CD4-positive, alpha-beta T cell treated with Interferon gamma for 1 hour (primary cell): Measurements from ENCODE around the gene OASL.
"Not testable (repeated sequence)": the region's sequence is repeated elsewhere in the genome, so short reads cannot be mapped to it uniquely, and the experiment has no call there.

Source experiments
- DNase-seq: peaks from one replicate; pipeline ENCODE4 v3.0.0-alpha.2; 2020

OASL gene, protein sequence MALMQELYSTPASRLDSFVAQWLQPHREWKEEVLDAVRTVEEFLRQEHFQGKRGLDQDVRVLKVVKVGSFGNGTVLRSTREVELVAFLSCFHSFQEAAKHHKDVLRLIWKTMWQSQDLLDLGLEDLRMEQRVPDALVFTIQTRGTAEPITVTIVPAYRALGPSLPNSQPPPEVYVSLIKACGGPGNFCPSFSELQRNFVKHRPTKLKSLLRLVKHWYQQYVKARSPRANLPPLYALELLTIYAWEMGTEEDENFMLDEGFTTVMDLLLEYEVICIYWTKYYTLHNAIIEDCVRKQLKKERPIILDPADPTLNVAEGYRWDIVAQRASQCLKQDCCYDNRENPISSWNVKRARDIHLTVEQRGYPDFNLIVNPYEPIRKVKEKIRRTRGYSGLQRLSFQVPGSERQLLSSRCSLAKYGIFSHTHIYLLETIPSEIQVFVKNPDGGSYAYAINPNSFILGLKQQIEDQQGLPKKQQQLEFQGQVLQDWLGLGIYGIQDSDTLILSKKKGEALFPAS

DNA sequence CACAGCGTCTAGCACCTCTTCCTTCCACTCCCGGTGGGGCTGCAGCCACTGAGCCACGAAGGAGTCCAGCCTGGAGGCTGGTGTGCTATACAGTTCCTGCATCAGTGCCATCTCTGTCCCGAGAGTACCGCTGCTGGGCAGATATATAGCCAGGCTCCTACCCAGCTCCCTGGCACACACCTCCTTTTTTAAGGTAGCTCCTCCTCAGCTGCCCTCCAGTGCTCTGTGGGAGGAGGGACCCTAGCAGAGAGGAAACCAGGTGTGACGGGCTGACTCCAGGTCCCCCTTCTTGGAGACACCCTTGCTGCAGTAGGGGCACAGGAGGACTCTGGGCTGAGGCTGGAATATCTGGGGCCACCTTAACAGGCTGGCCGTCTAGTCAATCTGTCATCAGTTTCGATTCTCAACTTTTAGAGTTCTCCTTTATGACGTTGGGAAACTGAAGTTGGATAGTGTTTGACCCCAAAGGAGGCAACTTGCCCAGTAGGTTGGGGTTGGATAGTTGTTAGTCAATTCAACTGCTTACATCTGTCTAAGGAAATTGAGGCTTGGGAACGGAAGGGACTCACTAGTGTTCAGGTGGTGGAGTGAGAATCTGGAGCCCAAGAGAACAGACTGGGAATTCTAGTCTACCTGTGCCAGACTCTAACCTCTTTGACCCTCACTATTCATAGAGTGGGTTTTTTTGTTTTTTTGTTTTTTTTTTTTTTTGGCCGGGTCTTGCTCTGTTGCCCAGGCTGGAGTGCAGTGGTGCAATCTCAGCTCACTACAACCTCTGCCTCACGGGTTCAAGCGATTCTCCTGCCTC, at the start of gene OASL:
Gene OASL, minus strand, starts transcription at position 386 of the 808 bp plus-strand sequence. Its CDS starts 275 bp downstream, at position 111.
- DNase-seq = peak; percentile 83

DNA sequence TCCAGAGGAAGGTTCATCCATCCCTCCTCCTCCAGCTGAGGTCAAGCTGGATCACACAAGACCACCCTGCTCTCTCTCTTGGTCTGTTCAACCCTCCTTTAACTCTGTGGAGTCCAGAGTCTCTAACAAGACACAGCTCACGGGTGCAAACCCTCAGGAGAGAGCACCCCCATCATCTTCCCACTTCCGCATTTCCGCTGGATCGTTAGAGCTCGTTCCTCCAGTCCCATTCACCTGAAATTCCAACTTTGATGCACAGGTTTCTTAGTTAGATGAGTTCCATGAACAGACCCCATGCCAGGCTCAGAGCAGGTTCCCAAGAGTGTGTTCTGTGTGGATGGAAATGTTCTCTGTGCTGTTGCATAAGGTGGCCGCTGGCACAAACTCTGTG, 49.1 kb upstream of the OASL start:
- DNase-seq = no peak

DNA sequence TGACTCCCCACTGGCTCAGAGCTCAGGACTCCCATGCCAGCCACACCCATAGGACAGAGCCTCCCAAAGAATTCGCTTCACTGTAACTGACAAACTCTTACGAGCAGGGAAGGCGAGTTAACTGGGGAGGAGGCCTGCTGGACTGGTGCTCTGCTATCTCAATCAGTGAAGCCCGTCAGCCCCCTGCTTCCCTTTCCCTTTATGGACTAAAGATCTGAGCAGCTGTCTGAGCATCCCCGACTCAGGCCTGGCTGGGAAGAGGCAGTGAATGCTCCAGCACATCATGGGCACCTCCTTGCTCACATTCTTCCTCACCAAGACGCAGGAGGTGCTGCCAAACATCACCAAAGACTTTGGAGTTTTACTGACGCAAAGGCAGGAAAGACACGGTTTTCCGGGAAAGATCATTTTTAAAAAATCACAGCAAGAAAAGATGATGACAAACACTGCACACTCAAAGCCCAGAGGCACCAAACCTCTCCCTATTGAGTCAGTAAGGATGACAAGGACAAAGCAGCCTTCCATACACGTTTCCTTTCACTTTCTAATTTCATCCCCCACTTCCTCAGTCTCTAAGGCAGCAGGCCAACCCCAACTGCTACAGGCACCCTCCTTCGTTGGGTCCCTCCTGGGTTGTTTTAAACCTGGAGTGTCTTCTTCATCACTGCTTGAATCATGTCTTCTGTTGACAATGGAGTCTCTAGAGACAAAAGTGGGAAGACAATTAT, 48.6 kb upstream of the OASL start:
- no peak for DNase-seq

DNA sequence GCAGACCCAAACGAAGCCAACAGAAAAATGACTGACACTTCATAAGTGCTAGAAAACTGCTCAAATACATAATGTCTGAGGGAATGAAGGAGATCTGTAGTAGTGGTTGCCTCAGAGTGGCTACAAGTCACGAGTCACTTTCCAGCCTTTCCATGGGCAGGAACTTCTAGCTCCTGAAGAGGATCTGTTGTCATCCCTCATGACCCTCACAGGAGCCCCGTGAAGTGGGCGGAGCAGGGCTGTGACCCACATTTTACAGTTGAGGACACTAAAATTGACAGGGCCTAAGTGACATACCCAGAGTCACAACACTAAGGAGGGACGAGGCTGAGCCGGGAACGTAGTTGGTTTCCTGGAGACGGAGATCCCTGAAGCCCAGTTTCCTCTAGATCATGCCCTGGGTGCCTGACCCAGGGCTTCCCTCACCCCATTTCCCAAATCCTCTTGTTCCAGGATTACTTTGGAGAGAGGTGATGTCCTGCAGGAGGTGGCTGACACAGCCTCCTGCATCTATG, 47.8 kb upstream of the OASL start:
- DNase-seq = no peak

DNA sequence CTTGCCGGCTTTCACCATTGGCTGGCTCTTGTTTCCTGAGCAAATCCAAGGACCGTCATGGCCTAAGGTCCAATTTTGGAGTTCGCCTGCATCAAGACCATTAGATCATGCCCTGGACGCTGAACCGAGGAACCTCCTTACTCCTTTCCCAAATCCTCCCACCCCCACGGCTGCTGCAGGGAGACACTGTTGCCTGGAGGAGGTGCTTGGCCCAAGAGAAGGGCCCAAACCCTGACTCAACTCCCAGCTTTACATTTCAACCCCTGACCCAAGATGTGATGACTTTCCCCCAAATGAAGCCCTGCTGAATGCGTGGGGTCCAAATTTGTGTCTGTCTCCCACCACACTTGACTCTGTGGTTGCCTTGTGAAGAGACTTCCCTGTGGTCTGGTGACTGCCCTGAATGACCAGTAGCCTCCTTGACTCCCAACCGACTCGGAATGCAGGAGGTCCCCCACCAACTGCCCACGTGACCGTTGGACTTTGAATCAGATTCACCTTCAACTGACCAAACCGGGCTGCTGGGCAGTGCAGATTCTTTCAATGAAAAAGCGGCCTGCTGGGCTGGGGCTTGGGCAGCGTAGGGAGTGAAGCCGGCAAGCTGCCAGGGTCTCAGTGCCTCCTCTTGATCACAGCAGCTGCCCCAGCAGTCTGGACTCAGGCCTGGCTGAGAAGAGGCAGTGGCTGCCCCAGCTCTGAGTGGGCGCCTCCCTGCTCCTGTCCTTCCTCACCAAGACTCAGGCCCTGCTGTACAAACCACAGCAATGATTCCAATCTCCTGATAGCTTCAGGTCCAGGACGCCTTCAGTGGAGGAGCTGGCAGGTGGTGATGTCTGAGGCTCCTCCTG, 46.7 kb upstream of the OASL start:
- no peak for DNase-seq

DNA sequence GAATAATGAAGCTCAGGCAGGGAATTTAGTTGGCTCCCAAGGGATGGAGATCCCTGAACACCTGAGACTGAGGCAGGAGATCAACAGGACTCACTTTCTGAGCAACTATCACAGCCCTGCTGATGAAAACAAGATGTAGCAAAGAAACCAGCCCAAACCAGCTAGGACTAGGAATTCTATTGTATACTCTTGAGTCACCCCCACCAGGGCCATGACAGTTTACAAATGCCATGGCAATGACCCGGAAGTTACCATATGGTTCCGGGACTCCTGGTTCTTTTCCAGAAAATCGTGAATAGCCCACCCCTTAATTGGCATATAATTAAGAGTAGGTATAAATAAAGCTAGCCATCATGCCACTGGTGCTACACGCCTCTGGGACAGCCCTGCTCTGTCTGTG, 46.0 kb upstream of the OASL start:
- DNase-seq = no peak

DNA sequence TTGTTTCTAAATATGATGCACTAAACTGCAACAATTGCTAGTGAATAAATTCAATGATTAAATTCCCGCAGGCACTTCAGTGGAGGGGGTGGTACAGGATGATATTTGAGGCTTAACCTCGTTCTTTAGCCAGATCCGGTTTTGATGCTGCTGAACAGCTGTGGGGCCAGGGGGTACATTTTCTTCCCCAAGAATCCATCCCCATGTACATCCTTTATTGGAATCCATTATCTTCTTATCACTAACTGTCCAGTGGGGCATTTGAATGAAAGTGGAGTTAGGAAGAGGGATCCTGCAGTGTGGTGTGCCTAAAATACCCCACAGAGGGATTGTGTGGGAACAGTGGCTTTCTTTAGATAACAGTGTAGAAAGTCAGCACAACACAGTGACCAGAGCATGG, 45.2 kb upstream of the OASL start:
- no peak for DNase-seq

DNA sequence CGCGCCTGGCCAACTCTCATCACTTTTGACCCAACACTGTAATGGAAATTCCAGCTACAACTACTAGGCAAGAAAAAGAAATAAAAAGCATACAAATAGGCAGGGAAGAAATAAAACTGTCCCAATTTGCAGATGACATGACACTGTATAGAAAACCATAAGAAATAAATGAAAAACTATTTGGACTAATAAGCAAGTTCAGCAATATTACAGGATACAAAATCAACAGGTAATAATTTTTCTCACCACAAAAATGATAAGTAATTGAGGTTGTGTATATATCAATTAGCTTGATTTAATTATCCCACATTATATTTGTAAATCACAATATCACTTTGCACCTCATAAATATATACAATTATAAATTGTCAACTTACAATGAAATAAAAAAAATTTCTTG, 41.9 kb upstream of the OASL start:
- no peak for DNase-seq

DNA sequence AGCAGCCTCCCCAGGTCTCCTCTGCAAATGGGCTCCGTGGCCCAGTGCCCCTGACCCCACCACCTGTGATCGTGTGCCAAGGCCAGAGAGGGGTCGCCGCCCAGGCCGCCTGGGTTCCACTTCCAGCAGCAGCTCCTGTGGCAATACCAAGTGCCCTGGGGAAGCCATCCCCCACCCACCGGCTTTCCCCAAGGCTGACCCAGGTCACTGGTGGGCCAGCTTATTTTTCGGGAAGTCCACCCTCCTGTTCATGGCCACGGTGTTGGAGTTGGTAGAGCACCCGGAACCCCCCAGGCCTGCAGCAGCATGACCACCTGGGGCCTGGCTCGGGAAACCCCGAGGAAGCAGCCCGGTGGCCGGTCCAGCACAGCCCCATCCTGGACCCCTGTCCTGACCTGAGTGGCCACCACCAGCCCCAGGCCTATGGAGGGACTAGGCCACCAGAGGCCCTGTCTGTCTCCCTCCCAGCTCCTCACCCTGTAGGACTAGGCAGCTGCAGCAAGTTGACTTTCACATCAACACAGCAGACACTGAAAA, 40.8 kb upstream of the OASL start:
- no peak for DNase-seq

DNA sequence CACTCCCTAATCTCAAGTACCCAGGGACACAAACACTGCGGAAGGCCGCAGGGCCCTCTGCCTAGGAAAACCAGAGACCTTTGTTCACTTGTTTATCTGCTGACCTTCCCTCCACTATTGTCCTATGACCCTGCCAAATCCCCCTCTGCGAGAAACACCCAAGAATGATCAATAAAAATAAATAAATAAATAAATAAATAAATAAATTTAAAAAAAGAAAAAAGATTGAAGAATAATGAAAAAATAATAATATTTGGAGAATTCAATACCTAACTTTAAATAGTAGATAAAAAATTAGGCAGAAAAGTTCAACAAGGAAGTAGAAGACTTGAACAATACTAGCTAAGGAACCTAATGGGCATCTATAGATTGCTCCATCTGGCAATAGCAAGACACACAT, 38.4 kb upstream of the OASL start:
- not testable (repeated sequence) for DNase-seq

DNA sequence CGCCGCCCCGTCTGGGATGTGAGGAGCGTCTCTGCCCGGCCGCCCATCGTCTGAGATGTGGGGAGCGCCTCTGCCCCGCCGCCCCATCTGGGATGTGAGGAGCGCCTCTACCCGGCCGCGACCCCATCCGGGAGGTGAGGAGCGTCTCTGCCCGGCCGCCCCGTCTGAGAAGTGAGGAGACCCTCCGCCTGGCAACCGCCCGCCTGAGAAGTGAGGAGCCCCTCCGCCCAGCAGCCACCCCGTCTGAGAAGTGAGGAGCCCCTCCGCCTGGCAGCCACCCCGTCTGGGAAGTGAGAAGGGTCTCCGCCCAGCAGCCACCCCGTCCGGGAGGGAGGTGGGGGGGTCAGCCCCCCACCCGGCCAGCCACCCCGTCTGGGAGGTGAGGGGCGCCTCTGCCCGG, 36.9 kb upstream of the OASL start:
- not testable (repeated sequence) for DNase-seq

DNA sequence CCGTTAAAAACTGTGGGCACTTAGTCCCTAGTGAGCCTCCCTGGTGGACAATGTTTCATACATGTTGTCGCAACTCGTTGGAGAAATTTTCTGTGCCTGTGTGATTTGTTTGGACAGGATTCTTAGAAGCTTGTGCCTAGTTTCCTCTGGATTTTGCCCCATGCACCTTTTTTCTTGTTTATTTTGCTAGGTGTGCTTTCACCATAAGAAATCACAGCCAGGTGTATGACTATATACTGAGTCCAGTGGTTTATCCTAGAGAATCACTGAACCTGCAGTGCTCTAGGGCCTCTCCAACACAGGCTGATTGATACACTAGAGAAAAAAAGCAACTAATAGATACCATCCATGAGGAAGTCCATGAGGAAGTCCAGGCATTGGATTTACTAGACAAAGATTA, 33.1 kb upstream of the OASL start:
- DNase-seq = no peak

DNA sequence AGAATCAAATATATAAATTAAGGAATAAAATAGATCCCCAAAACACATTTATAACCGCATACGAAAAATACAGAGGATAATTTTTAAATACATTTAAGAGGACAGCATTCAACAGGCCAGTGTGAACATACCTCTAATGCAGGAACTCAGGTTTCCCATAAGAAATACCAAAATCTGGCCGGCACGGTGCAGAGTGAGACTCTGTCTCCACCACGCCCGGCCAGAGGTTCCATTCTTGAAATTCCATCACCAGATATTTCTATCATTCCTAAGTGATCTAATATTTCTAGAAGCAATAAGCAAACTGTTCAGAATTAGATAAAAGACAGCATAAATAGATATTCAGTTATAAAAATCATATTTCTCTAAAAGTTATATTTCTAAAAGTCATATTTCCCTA, 30.2 kb upstream of the OASL start:
- DNase-seq = no peak

DNA sequence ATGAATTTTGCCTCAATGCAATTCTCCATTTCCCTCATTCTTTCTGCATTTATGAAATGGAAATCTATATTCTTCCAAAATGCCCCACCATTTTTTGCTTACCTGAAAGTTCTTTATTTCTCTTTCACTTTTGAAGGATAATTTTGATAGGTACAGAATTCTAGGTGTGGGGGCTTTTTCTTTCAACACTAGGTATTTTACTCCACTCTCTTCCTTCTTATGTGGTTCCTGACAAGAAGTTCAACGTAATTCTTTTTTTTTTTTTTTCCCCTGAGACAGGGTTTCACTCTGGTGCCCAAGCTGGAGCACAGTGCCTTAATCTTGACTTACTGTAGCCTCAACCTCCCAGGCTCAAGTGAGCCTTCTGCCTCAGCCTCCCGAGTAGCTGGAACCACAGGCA, 26.3 kb upstream of the OASL start:
- DNase-seq = no peak

DNA sequence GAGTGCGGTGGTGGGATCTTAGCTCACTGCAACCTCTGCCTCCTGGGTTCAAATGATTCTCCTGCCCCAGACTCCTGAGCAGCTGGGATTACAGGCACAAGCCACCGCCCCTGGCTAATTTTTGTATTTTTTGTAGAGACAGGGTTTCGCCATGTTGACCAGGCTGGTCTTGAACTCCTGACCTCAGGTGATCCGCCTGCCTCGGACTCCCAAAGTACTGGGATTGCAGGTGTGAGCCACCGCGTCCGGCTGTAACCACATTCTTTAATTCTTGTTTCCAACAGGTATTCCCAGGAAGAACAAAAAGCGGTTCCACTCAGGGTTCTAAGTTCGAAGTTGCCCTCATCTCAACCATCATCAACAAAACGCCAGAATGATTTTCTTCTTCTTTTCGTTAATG, 25.5 kb upstream of the OASL start:
- DNase-seq = not testable (repeated sequence)

DNA sequence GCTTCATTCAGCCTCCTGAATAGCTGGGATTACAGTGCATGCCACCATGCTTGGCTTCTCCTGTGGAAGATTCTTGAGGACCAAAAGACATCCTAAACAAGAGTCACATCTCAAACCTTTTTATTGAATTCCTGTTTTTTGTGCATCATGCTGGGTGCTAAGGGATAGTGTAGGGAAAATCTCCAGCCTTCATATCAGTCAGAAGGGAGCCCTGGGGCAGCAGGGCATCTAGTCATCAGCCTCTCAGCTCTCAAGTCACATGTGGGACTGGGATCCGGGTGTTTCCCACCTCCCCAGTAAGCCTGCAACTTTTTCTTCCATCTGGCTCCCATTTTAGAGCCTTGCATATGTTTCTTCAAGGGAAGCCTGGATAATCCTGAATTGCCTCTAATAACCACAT, 25.1 kb upstream of the OASL start:
- no peak for DNase-seq

DNA sequence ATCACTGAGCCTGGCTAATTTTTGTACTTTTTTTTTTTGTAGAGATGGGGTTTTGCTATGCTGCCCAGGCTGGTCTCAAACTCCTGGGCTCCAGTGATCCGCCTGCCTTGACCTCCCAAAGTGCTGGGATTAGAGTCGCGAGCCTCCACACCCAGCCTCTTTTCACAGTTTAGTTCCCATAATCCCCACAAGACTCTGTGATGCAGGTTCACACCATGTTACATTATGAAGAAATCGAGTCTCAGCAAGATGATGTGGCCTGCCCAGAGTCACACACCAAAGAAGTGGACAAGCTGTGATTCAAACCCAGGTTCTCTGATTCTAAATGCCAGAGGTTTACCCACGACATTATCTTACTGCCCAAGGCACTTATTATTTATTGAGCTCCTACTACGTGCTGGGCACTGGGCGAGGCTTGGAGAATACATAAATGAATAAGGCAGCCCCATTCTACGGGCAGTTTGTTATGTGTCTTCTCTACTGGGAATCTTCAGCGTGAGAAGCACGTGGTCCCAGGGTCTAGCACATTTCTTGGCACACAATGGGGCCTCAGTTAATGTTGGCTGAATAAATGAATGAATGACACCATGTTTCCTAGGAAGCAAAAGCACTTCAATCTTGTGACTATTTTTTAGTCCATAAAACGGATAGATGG, 23.5 kb upstream of the OASL start:
- no peak for DNase-seq

DNA sequence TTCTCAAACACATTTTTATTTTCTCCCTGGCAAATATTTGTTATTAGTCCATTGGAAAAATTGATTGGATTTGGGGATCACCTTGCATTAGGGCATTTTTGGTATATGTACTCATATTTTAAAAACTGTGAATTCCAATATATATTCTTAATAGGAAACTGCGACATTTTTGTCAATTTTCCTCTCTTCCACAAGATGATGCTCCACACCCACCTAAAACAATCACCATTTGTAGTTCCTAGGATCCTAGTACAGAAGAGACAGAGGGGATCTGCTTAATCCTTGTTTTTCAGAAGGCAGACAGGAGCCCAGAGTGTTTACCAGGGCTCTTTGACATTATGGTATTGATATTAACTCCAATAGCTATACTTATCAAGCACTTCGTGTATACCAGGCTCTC, 22.8 kb upstream of the OASL start:
- DNase-seq = no peak

DNA sequence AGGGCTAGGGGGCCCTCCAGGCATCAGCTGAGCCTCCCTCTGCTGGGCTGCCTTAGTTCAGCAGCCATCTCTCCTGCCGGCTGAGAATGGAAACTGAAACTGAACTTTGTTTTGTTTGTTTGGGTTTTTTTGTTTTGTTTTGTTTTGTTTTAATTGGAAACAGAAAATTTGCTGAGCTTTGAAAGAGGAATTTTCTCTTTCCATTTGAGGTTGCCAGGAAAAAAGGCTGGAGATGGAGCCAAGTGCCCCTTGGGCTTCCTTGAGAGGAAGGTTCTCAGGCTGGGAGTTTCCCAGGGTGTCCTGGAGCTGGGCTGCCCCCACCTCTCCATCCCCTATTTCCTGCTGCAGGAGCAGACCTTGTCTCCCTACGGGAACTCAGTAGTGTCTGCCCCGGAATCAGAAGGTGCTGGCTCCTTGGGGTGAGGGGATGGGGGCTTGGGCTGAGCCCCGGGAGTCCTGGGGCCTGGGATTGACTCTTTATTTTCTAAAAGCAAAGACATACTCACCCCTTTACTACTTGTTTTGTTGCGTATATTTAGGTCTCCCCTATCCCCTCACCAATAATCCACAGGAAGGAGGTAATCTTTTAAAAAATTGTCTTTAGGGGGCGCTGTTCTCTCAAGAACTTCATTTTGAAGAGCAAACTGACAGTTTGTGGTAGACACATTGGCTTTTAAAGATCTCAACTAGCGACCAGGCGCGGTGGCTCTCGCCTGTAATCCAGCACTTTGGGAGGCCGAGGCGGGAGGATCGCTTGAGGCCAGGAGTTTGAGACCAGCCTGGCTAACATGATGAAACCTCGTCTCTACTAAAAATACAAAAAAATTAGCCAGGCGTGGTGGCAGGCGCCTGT, 21.3 kb upstream of the OASL start:
- peak; percentile 69 for DNase-seq
